PC-9 (cell line): ENCODE data around the gene PLXNC1.

Source experiments
- EZH2 ChIP-seq: fragments of 200-600 bp; sonication (generic); IDR thresholded peaks from 2 replicates; pipeline ENCODE4 v1.8.0; 2017; ENCODE audit warnings: antibody characterized with exemption, low read depth
- TF ChIP-seq, protein P1 (sequence below): fragments of 200-600 bp; sonication (generic); conservative IDR thresholded peaks from 2 replicates; pipeline ENCODE4 v1.6.1; 2017; ENCODE audit warnings: mixed run types, antibody characterized with exemption, mild to moderate bottlenecking, moderate library complexity

DNA sequence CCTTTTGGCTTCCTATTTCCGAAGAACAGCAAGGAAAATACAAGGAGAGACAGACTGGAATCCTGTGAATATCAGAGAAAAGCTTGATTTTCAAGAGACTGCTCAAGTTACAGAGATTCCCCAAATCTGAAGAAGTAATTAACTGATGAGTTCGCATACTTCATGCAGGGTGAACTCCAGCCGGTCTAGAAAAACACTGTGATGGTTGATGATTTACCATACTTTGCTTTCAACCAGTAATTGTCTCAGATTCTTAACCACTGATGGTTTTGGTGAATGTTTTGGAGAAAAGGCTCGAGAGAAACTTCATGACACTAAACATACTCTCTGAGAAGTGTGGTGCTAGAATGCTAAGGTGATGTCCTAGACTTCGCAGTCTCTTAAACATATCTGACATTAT, 4.4 kb upstream of the PLXNC1 start:
- no peak for TF ChIP-seq EZH2
- TF ChIP-seq, protein P1, sequence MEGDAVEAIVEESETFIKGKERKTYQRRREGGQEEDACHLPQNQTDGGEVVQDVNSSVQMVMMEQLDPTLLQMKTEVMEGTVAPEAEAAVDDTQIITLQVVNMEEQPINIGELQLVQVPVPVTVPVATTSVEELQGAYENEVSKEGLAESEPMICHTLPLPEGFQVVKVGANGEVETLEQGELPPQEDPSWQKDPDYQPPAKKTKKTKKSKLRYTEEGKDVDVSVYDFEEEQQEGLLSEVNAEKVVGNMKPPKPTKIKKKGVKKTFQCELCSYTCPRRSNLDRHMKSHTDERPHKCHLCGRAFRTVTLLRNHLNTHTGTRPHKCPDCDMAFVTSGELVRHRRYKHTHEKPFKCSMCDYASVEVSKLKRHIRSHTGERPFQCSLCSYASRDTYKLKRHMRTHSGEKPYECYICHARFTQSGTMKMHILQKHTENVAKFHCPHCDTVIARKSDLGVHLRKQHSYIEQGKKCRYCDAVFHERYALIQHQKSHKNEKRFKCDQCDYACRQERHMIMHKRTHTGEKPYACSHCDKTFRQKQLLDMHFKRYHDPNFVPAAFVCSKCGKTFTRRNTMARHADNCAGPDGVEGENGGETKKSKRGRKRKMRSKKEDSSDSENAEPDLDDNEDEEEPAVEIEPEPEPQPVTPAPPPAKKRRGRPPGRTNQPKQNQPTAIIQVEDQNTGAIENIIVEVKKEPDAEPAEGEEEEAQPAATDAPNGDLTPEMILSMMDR = no peak
